ENCODE data around the gene GLRX.
A peak's percentile ranks its signal among the peaks of the same experiment; 100 is the strongest.

Gene GLRX

DNA sequence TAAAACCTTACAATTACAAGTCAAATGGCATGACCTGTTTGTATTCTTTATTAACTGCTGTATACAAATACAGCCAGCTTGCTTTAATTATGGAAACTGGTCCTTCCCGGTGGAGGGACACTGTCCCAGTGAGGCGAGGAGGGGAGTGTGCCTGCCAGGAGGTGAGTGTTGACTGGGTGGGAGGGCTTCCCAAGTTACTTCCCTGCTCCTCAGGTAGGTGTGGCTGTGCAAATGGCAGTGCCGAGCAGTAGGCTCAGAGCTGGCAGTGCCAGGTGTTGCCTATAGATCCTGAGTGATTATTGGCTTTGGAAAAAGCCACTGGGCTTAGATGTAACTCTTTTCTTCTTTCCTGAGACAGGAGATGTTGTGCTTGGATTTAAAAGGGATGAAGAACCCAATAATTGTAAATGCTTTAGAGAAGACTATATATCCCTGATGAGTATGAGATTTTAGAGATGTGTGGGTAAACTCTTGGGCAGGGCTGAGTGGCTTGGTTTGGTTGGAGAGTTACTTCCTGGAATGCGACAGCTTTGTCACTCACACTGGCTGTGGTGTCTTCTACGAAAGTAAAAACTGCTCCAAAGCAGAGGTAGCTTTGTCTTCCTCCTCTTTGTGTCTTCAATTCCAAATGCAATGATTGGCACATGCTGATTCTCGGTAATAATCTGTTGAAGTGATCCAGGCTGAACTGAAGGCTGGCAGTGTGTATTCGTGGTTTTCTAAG lies 43.7 kb downstream of the GLRX start:
- DNase-seq: no peak
- TF ChIP-seq GATA1 (IDR thresholded peaks at IDR 0.05; ENCODE audit: low read depth, low read length) (no peak), POLR2A (IDR thresholded peaks at IDR 0.05; ENCODE audit: low read length) (peak; percentile 9)

GRCh38 chr5:95777441-95777840 lies 45.1 kb downstream of the GLRX start:
- DNase-seq: no peak
- no peak for TF ChIP-seq GATA1 (IDR thresholded peaks at IDR 0.05; ENCODE audit: low read depth, low read length)
- TF ChIP-seq POLR2A (IDR thresholded peaks at IDR 0.05; ENCODE audit: low read length): no peak

DNA sequence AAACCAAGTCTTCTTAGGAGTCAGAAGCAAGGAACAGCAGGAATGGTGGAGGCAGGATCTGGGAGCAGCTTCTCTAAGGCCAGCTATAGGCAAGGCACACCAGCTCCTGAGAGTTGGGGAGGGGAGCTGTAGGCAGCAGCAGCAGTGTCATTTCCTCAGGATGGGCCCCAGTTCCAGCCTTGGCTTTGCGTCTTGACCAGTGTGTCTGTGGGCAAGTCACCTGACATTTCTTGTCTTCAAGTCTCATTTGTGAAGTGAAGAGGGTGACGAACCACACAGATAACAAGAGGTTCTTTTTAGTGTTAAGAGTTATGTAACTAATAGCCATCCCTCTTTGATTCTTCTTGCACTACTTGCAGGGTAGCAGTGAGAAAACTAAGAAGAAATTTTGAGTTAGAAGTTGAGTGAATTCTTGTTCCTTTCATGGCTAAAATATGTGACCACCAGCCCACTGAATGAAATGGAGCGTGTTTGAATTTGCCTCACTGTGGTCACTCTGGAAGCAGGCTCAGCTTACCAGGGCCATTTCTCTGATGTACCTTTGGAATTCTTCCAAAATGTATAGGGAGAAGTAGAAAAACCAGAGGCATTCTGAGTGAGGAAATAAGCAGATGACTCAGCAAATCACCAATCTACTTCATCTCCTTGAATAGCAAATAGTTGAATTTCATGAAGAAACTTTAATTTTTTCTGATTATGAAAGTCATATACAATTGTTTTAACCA lies 49.0 kb downstream of the GLRX start:
- TF ChIP-seq GATA1 (IDR thresholded peaks at IDR 0.05; ENCODE audit: low read depth, low read length) (no peak), POLR2A (IDR thresholded peaks at IDR 0.05; ENCODE audit: low read length) (no peak)
- DNase-seq: peak; percentile 59 to 79

DNA sequence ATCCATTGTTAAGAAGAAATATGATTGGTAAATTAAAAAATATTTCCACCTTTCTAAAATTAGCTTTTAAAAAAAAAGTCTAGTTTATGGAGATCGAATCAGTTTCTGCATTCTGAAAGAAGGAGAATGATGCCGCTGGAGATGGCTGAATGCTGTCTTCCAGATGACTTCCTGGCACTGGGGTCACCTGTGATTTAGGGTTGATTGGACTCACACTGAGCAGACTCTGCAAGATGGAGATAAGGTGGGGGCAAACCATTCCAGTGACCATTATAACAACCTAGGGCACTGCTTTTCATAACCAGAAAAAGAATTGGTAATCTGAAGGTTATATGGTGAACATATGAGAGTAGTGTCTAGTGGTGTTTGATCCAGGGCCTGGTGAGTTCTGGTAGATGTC lies 50.6 kb downstream of the GLRX start:
- DNase-seq: no peak
- no peak for TF ChIP-seq POLR2A (IDR thresholded peaks at IDR 0.05; ENCODE audit: low read length)
- no peak for TF ChIP-seq GATA1 (IDR thresholded peaks at IDR 0.05; ENCODE audit: low read depth, low read length)

- TF ChIP-seq GATA1 (IDR thresholded peaks at IDR 0.05; ENCODE audit: low read depth, low read length): no peak
- no peak for TF ChIP-seq POLR2A (IDR thresholded peaks at IDR 0.05; ENCODE audit: low read length)
- no peak for DNase-seq
Observed at GRCh38 chr5:95770830-95771708, 51.5 kb downstream of the GLRX start.

DNA sequence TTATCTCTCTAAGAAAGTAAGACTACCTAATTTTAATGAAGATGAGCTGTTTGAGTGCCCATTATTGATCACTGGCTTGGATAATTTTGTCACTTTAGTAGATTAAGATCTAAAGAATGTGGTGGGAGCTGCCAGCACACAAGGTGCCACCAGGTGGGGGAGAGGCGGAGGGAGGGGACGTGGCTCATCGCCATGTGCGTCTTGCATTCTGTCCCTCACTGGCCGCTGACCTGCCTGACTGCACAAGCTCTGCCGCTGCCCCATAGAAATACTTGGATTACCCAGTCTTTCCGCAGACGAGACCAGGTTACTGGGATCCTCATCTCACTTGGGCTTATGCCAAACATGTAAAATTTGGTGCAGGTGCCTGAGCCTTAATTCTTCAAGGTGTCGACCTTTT lies 53.8 kb downstream of the GLRX start:
- no peak for TF ChIP-seq POLR2A (IDR thresholded peaks at IDR 0.05; ENCODE audit: low read length)
- no peak for TF ChIP-seq GATA1 (IDR thresholded peaks at IDR 0.05; ENCODE audit: low read depth, low read length)
- no peak for DNase-seq

GRCh38 chr5:95763941-95764340 lies 58.6 kb downstream of the GLRX start:
- DNase-seq: no peak
- no peak for TF ChIP-seq POLR2A (IDR thresholded peaks at IDR 0.05; ENCODE audit: low read length)
- no peak for TF ChIP-seq GATA1 (IDR thresholded peaks at IDR 0.05; ENCODE audit: low read depth, low read length)

Measured in erythroblast (primary cell).